Neural crest cell (in vitro differentiated cells): Measurements from ENCODE around the gene CD79B. TPM values are rescaled to one million over a fixed set of nuclear protein-coding genes. Genes with fewer than 3 reads are reported as not detected.
A peak's percentile ranks its signal among the peaks of the same experiment; 100 is the strongest.
"Not testable (repeated sequence)": the region's sequence is repeated elsewhere in the genome, so short reads cannot be mapped to it uniquely, and the experiment has no call there.

Experiments
- DNase-seq: peaks from one replicate; pipeline ENCODE4 v3.0.0; 2021; ENCODE audit warnings: low read depth, mixed read lengths, low spot score
- H3K27ac Mint-ChIP-seq: one replicate; pipeline ENCODE4 v1.8.0; 2021; ENCODE audit warnings: mild to moderate bottlenecking, mixed read lengths; ENCODE audit not compliant: unreplicated experiment
- H3K27me3 Mint-ChIP-seq: 2 replicates; pipeline ENCODE4 v1.8.0; 2021; ENCODE audit warnings: low read depth, mild to moderate bottlenecking, mixed read lengths
- H3K36me3 Mint-ChIP-seq: 2 replicates; pipeline ENCODE4 v1.8.0; 2021; ENCODE audit warnings: low read depth, mild to moderate bottlenecking, mixed read lengths
- H3K4me1 Mint-ChIP-seq: 2 replicates; pipeline ENCODE4 v1.8.0; 2021; ENCODE audit warnings: mixed read lengths
- H3K4me3 Mint-ChIP-seq: one replicate; pipeline ENCODE4 v1.8.0; 2021; ENCODE audit warnings: mild to moderate bottlenecking, mixed read lengths
- H3K9me3 Mint-ChIP-seq: 2 replicates; pipeline ENCODE4 v1.8.0; 2021; ENCODE audit warnings: mixed read lengths
- CTCF ChIP-seq: fragments of 200-600 bp; sonication (generic); conservative IDR thresholded peaks from 2 replicates; pipeline ENCODE4 v1.5.0; 2021; ENCODE audit warnings: antibody characterized with exemption, mild to moderate bottlenecking
- total RNA-seq: library from RNA; stranded (reverse); gene quantifications from 2 replicates; pipeline ENCODE4 v1.2.1, GENCODE V29; 2021

The CD79B gene
- total RNA-seq, 1 donor from 2014 or later: 1.0 TPM

- TF ChIP-seq CTCF: no peak
- DNase-seq: no peak
- H3K27me3 Mint-ChIP-seq: no peaks in the 10 kb centered on the region
- H3K27ac Mint-ChIP-seq: no peak overlapping the region
- H3K9me3 Mint-ChIP-seq: no peaks in the 10 kb centered on the region
- H3K4me1 Mint-ChIP-seq: peaks cover 9% of the 10 kb centered on the region
- H3K4me3 Mint-ChIP-seq: no peak overlapping the region
- H3K36me3 Mint-ChIP-seq: no peaks in the 10 kb centered on the region
These were observed 14.5 kb downstream of the CD79B start for GRCh38 chr17:63917646-63918045.

- not testable (repeated sequence) for H3K27ac Mint-ChIP-seq, H3K27me3 Mint-ChIP-seq, H3K4me1 Mint-ChIP-seq, DNase-seq, H3K36me3 Mint-ChIP-seq, H3K4me3 Mint-ChIP-seq, H3K9me3 Mint-ChIP-seq
These were observed 14.9 kb downstream of the CD79B start for GRCh38 chr17:63917206-63917605.

GRCh38 chr17:63916566-63917185 is 15.5 kb downstream of the CD79B start:
- Mint-ChIP-seq H3K4me1 (peaks cover 9% of the 10 kb centered on the region), H3K4me3 (no peak overlapping the region), H3K27me3 (no peaks in the 10 kb centered on the region), H3K27ac (no peak overlapping the region), H3K36me3 (no peaks in the 10 kb centered on the region), H3K9me3 (no peaks in the 10 kb centered on the region)
- no peak for TF ChIP-seq CTCF
- no peak for DNase-seq

- H3K4me3 Mint-ChIP-seq, H3K27me3 Mint-ChIP-seq, H3K4me1 Mint-ChIP-seq, H3K36me3 Mint-ChIP-seq, H3K27ac Mint-ChIP-seq, DNase-seq, H3K9me3 Mint-ChIP-seq: not testable (repeated sequence)
These were observed 16.4 kb downstream of the CD79B start for GRCh38 chr17:63915753-63916152.

- Mint-ChIP-seq H3K36me3 (no peaks in the 10 kb centered on the region), H3K4me1 (peaks cover 5% of the 10 kb centered on the region), H3K9me3 (no peaks in the 10 kb centered on the region), H3K4me3 (no peak overlapping the region), H3K27me3 (peaks cover 10% of the 10 kb centered on the region), H3K27ac (no peak overlapping the region)
- no peak for TF ChIP-seq CTCF
- DNase-seq: no peak
These were observed 17.7 kb downstream of the CD79B start for GRCh38 chr17:63914471-63914870.

- DNase-seq: peak; percentile 61
- Mint-ChIP-seq H3K4me3 (no peak overlapping the region), H3K27ac (no peak overlapping the region), H3K36me3 (no peaks in the 10 kb centered on the region), H3K4me1 (no peaks in the 10 kb centered on the region), H3K27me3 (peaks cover 26% of the 10 kb centered on the region), H3K9me3 (no peaks in the 10 kb centered on the region)
- peak; percentile 79 for TF ChIP-seq CTCF
These were observed 20.5 kb downstream of the CD79B start for GRCh38 chr17:63911657-63912100.
